ENCODE results near the gene ACSL6. TPM values are rescaled to one million over a fixed set of nuclear protein-coding genes. Genes with fewer than 3 reads are reported as not detected.

The ACSL6 gene
- total RNA-seq, 1 donor from 2014 or later: 0.20 TPM

GRCh38 chr5:131942016-131942415 is 69.4 kb downstream of the ACSL6 start:
- Mint-ChIP-seq H3K36me3 (ENCODE audit: low read depth) (no peaks in the 10 kb centered on the region), H3K4me3 (no peak overlapping the region), H3K9me3 (no peaks in the 10 kb centered on the region), H3K27ac (no peak overlapping the region), H3K4me1 (peaks cover 9% of the 10 kb centered on the region), H3K27me3 (peaks cover 9% of the 10 kb centered on the region)
- TF ChIP-seq CTCF (IDR thresholded peaks at IDR 0.05): no peak
- ATAC-seq (ENCODE audit: low read depth) (no peak), DNase-seq (no peak)
- ChIA-PET CTCF (no interaction called here), POLR2A (interaction anchor here (0.5 kb wide), 1 partner anchor 384 kb away, joined by 3 read pairs; no protein-coding TSS in a partner anchor)
- intact Hi-C loops (cut with micrococcal nuclease): no loop called here

- CTCF ChIA-PET: no interaction called here
- intact Hi-C loops (cut with micrococcal nuclease): no loop called here
- TF ChIP-seq CTCF (IDR thresholded peaks at IDR 0.05): no peak
- Mint-ChIP-seq H3K4me3 (no peak overlapping the region), H3K27me3 (peaks cover 9% of the 10 kb centered on the region), H3K36me3 (ENCODE audit: low read depth) (no peaks in the 10 kb centered on the region), H3K4me1 (peaks cover 6% of the 10 kb centered on the region), H3K27ac (no peak overlapping the region), H3K9me3 (no peaks in the 10 kb centered on the region)
- ATAC-seq (ENCODE audit: low read depth) (no peak), DNase-seq (no peak)
- POLR2A ChIA-PET: no interaction called here
Observed at GRCh38 chr5:131939690-131940345, 71.6 kb downstream of the ACSL6 start.

- H3K36me3 Mint-ChIP-seq (ENCODE audit: low read depth): peaks cover 2% of the 10 kb centered on the region
- TF ChIP-seq CTCF (IDR thresholded peaks at IDR 0.05): no peak
- ChIA-PET POLR2A (no interaction called here), CTCF (no interaction called here)
- ATAC-seq (ENCODE audit: low read depth): no peak
- no peak overlapping the region for H3K4me3 Mint-ChIP-seq
- H3K27me3 Mint-ChIP-seq: peaks cover 10% of the 10 kb centered on the region
- no peak overlapping the region for H3K27ac Mint-ChIP-seq
- peaks cover 28% of the 10 kb centered on the region for H3K9me3 Mint-ChIP-seq
- intact Hi-C loops (cut with micrococcal nuclease): no loop called here
- DNase-seq: no peak
- H3K4me1 Mint-ChIP-seq: no peaks in the 10 kb centered on the region
Observed at GRCh38 chr5:131932235-131932634, 79.2 kb downstream of the ACSL6 start.

- no peak overlapping the region for H3K4me3 Mint-ChIP-seq
- intact Hi-C loops (cut with micrococcal nuclease): no loop called here
- TF ChIP-seq CTCF (IDR thresholded peaks at IDR 0.05): no peak
- H3K4me1 Mint-ChIP-seq: no peaks in the 10 kb centered on the region
- ATAC-seq (ENCODE audit: low read depth): no peak
- DNase-seq: no peak
- H3K36me3 Mint-ChIP-seq (ENCODE audit: low read depth): peaks cover 2% of the 10 kb centered on the region
- peaks cover 43% of the 10 kb centered on the region for H3K9me3 Mint-ChIP-seq
- ChIA-PET CTCF (no interaction called here), POLR2A (no interaction called here)
- peaks cover 16% of the 10 kb centered on the region for H3K27me3 Mint-ChIP-seq
- H3K27ac Mint-ChIP-seq: no peak overlapping the region
Observed at GRCh38 chr5:131928957-131929356, 82.5 kb downstream of the ACSL6 start.

- POLR2A ChIA-PET: no interaction called here
- H3K9me3 Mint-ChIP-seq: peaks cover 43% of the 10 kb centered on the region
- peaks cover 8% of the 10 kb centered on the region for H3K27me3 Mint-ChIP-seq
- DNase-seq (no peak), ATAC-seq (ENCODE audit: low read depth) (no peak)
- H3K27ac Mint-ChIP-seq: no peak overlapping the region
- no peaks in the 10 kb centered on the region for H3K4me1 Mint-ChIP-seq
- no peak for TF ChIP-seq CTCF (IDR thresholded peaks at IDR 0.05)
- CTCF ChIA-PET: no interaction called here
- H3K4me3 Mint-ChIP-seq: no peak overlapping the region
- intact Hi-C loops (cut with micrococcal nuclease): no loop called here
- H3K36me3 Mint-ChIP-seq (ENCODE audit: low read depth): peaks cover 2% of the 10 kb centered on the region
Observed at GRCh38 chr5:131926168-131926567, 85.3 kb downstream of the ACSL6 start.
